Stimulated activated CD4-positive, alpha-beta T cell treated with anti-CD3 and anti-CD28 coated beads, Interleukin-12 subunit alpha, Interleukin-12 subunit beta, amount 100 ng/mL, for 4 hours (primary cell): ENCODE results near the gene KSR1.

Experiments used
- DNase-seq: peaks from one replicate; pipeline ENCODE4 v3.0.0-alpha.2; 2020

KSR1 gene

GRCh38 chr17:27475070-27475673 lies 18.9 kb downstream of the KSR1 start:
- peak; percentile 54 for DNase-seq

- no peak for DNase-seq
Measured at GRCh38 chr17:27475981-27476895, 20.0 kb downstream of the KSR1 start.

GRCh38 chr17:27477050-27477888 lies 21.0 kb downstream of the KSR1 start:
- no peak for DNase-seq

- DNase-seq = no peak
Measured at GRCh38 chr17:27477971-27478684, 21.9 kb downstream of the KSR1 start.

GRCh38 chr17:27478901-27479538 lies 22.8 kb downstream of the KSR1 start:
- DNase-seq = no peak

GRCh38 chr17:27479838-27480237 lies 23.6 kb downstream of the KSR1 start:
- no peak for DNase-seq

GRCh38 chr17:27480699-27481098 lies 24.5 kb downstream of the KSR1 start:
- no peak for DNase-seq

- DNase-seq = no peak
Measured at GRCh38 chr17:27481327-27481726, 25.1 kb downstream of the KSR1 start.

GRCh38 chr17:27485125-27485524 lies 28.9 kb downstream of the KSR1 start:
- no peak for DNase-seq

GRCh38 chr17:27485716-27486495 lies 29.7 kb downstream of the KSR1 start:
- no peak for DNase-seq

GRCh38 chr17:27486741-27487140 lies 30.5 kb downstream of the KSR1 start:
- no peak for DNase-seq

- no peak for DNase-seq
Measured at GRCh38 chr17:27488231-27488630, 32.0 kb downstream of the KSR1 start.

GRCh38 chr17:27489045-27489715 lies 32.9 kb downstream of the KSR1 start:
- no peak for DNase-seq

GRCh38 chr17:27490391-27490790 lies 34.1 kb downstream of the KSR1 start:
- no peak for DNase-seq

GRCh38 chr17:27491713-27492190 lies 35.5 kb downstream of the KSR1 start:
- no peak for DNase-seq

- no peak for DNase-seq
Measured at GRCh38 chr17:27492470-27492869, 36.2 kb downstream of the KSR1 start.

- no peak for DNase-seq
Measured at GRCh38 chr17:27493088-27493487, 36.8 kb downstream of the KSR1 start.

- DNase-seq = no peak
Measured at GRCh38 chr17:27494192-27495091, 38.2 kb downstream of the KSR1 start.

GRCh38 chr17:27495460-27495859 lies 39.2 kb downstream of the KSR1 start:
- no peak for DNase-seq

GRCh38 chr17:27496005-27496404 lies 39.8 kb downstream of the KSR1 start:
- DNase-seq = no peak
